ENCODE data around the gene CCDC33. TPM values are rescaled to one million over a fixed set of nuclear protein-coding genes. Genes with fewer than 3 reads are reported as not detected.

Gene CCDC33
- polyA plus RNA-seq, 3 donors, result 0.03 TPM; not detected in 2

GRCh38 chr15:74377831-74378766, 142.0 kb downstream of the CCDC33 start:
- no peak overlapping the region for H3K27ac ChIP-seq (ENCODE audit: low read depth, low read length)
- 80 to 83% (median 82%) methylated on average over 13 to 15 of the region's 15 CpGs for WGBS, 3 donors

GRCh38 chr15:74378848-74379247, 142.7 kb downstream of the CCDC33 start:
- WGBS, 3 donors, result 22 to 52% (median 26%) methylated on average over 9 of the region's 9 CpGs
- H3K27ac ChIP-seq (ENCODE audit: low read depth, low read length), result no peak overlapping the region

- H3K27ac ChIP-seq (ENCODE audit: low read depth, low read length), result no peak overlapping the region
- 72 to 74% (median 74%) methylated on average over 12 of the region's 12 CpGs for WGBS, 3 donors
Measured at GRCh38 chr15:74380361-74381189, 144.4 kb downstream of the CCDC33 start.

DNA sequence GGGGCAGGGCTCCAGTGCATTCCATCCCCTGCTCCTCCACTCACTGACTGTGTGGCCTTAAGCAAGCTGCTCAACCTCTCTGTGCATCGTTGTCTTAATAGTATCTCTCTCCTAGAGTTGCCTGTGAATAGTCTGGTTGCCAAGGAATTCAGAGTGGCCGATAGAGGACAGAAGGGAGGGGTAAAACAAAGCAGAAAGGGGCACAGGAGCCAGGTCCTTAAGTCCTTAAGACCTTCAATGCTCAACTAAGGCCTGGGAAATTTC, 145.0 kb downstream of the CCDC33 start:
- WGBS, 3 donors, result 69 to 80% (median 78%) methylated on average over 2 of the region's 2 CpGs
- no peak overlapping the region for H3K27ac ChIP-seq (ENCODE audit: low read depth, low read length)

- WGBS, 3 donors, result 59 to 81% (median 72%) methylated on average over 5 of the region's 5 CpGs
- H3K27ac ChIP-seq (ENCODE audit: low read depth, low read length), result no peak overlapping the region
Measured at GRCh38 chr15:74381481-74381880, 145.4 kb downstream of the CCDC33 start.

DNA sequence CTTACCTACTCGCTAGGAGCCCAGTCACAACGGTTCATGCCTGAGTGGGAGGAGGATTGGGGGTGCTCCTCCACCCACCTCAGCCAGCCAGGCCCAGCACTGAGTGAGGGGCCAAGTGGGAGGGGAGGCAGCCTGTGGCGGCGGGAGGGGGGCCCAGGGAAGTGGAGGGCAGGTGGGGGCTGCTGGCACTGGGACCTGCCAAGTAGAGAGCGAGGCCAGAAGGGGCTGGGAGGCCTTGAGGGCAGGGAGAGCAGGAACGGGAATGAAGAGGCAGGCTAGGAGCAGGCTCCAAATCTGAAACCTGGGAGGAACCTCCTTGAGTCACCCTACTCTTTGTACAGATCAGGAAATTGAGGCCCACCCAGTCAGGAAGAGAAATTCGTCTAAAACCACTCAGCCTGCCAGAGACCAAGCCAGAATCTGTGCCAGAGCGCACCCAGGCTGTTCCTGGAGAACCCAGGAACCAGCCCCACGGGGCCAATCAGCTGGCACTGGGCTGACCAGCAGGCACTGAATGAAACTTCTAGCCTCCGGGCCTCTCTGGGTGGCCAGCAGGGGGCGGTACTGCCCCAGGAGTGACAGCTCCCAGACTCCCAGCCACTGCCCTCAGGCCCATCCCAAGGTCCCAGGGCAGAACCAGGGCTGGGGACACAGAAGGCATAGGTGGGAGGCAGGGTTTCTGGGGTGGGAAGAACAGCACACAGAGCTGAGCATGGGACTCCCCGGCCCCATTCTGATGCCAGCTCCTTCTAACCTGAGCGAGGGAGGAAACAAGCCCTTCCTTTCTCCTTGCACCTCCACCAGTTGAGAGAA, 146.1 kb downstream of the CCDC33 start:
- WGBS, 3 donors, result 33 to 38% (median 33%) methylated on average over 13 of the region's 13 CpGs

GRCh38 chr15:74383286-74383685, 147.2 kb downstream of the CCDC33 start:
- no peak overlapping the region for H3K27ac ChIP-seq (ENCODE audit: low read depth, low read length)
- 87 to 95% (median 93%) methylated on average over 4 of the region's 4 CpGs for WGBS, 3 donors

More for the DNA sequence above, 146.1 kb downstream of the CCDC33 start:
- H3K27ac ChIP-seq (ENCODE audit: low read depth, low read length), result no peak overlapping the region

- H3K27ac ChIP-seq (ENCODE audit: low read depth, low read length), result no peak overlapping the region
- WGBS, 3 donors, result 65 to 72% (median 68%) methylated on average over 8 of the region's 8 CpGs
Measured at GRCh38 chr15:74383695-74384565, 147.8 kb downstream of the CCDC33 start.

DNA sequence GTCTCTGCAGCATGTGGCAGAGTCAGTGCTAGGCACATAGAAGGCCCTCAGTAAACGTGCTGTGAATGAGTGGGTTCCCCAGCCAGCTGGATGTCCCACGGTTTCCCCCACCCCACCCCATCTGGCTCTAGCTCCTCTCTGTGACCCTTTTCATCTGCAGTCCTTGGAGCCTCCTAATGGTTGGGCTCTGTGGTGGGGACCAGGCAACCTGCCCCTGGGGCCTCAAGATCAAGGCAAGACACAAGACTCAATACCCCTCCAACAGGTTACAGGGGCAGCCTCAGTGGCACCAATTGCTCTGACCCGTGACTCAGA, 148.4 kb downstream of the CCDC33 start:
- no peak overlapping the region for H3K27ac ChIP-seq (ENCODE audit: low read depth, low read length)
- WGBS, 3 donors, result 44 to 63% (median 47%) methylated on average over 3 of the region's 3 CpGs

DNA sequence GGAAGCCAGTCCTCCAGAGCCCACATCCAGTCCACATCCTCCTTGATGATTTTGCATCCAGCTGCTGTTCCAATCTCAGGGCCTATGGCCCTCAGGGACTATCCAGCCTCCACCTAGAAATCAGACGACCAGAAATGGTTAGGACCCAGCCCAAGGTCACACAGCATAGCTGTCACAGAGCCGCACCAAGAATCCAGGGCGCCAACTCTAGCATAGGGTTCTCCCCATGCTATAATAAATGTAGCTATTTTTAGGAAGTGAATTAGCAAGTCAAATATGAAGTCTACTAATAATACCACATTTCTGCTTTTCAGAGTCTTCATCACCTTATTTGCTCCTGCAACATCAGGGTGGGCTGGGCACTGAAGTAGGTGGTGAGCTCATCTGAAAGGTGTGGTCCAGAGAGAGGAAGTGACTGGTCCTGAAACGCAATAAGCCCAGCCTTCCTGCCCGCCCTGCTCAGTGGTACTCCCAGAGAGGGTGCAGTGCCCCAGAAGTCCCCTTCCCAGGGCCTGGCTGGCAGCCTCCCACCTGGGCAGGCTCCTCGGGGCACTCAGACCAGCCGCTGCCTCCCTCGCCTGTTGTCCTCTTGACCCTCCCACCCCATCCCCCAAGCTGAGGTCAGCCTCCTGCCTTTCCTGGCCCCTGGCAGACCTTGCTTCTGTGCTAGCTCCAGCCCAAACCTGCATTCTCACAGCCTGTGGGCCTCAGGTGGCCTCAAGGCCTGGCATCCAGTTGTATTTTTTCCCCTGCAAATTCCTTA, 148.9 kb downstream of the CCDC33 start:
- 34 to 69% (median 44%) methylated on average over 8 of the region's 8 CpGs for WGBS, 3 donors
- H3K27ac ChIP-seq (ENCODE audit: low read depth, low read length), result no peak overlapping the region

GRCh38 chr15:74385733-74386132, 149.6 kb downstream of the CCDC33 start:
- no peak overlapping the region for H3K27ac ChIP-seq (ENCODE audit: low read depth, low read length)
- 62 to 89% (median 78%) methylated on average over 6 of the region's 6 CpGs for WGBS, 3 donors

Other genes starting within 250 kb of the CCDC33 start
- 10 to 100 TPM; 10.3 to 17.6 (median 14.4) TPM for gene STOML1, start 244.0 kb upstream of the CCDC33 start, polyA plus RNA-seq
- 10 to 100 TPM; 10.5 to 47.9 (median 32.6) TPM for gene PML, start 241.6 kb upstream of the CCDC33 start, polyA plus RNA-seq
- under 1 TPM in 1 of 3 donors, not detected in 2; 0.12 TPM for gene GOLGA6A, start 153.8 kb upstream of the CCDC33 start, polyA plus RNA-seq
- 1 to 10 TPM in 2 of 3 donors, under 1 TPM in 1; 0.26 to 1.1 (median 1.0) TPM for gene ISLR2, start 105.7 kb upstream of the CCDC33 start, polyA plus RNA-seq
- 10 to 100 TPM in 2 of 3 donors, 1 to 10 TPM in 1; 2.5 to 65.8 (median 22.2) TPM for gene ISLR, start 62.6 kb upstream of the CCDC33 start, polyA plus RNA-seq
- gene STRA6, start 33.5 kb upstream of the CCDC33 start, polyA plus RNA-seq, result 1 to 10 TPM in 1 of 3 donors, under 1 TPM in 1, not detected in 1; 0.07 to 3.3 TPM
- 1 to 10 TPM in 1 of 3 donors, under 1 TPM in 2; 0.55 to 3.5 (median 0.86) TPM for gene CYP11A1, start 131.3 kb downstream of the CCDC33 start, polyA plus RNA-seq
- 1 to 10 TPM in 2 of 3 donors, under 1 TPM in 1; 0.75 to 3.0 (median 2.4) TPM for gene SEMA7A, start 197.6 kb downstream of the CCDC33 start, polyA plus RNA-seq
- 10 to 100 TPM; 26.7 to 33.9 (median 31.9) TPM for gene UBL7, start 224.8 kb downstream of the CCDC33 start, polyA plus RNA-seq